HFFc6 (cell line): ENCODE results near the gene ADAD2. TPM values are rescaled to one million over a fixed set of nuclear protein-coding genes. Genes with fewer than 3 reads are reported as not detected.

ENCODE experiments used
- DNase-seq: peaks from one replicate; pipeline ENCODE4 v3.0.0-alpha.2; 2018
- H3K27ac Mint-ChIP-seq: 2 replicates; pipeline ENCODE4 v1.8.0; 2020; ENCODE audit warnings: mild to moderate bottlenecking, mixed read lengths
- H3K27me3 Mint-ChIP-seq: 2 replicates; pipeline ENCODE4 v1.8.0; 2021; ENCODE audit warnings: mild to moderate bottlenecking, moderate library complexity, mixed read lengths; ENCODE audit not compliant: insufficient read depth
- H3K36me3 Mint-ChIP-seq: 2 replicates; pipeline ENCODE4 v1.8.0; 2021; ENCODE audit warnings: low read depth, mixed read lengths
- H3K4me1 Mint-ChIP-seq: 2 replicates; pipeline ENCODE4 v1.8.0; 2020; ENCODE audit warnings: low read depth, mixed read lengths
- H3K4me3 Mint-ChIP-seq: 2 replicates; pipeline ENCODE4 v1.8.0; 2020; ENCODE audit warnings: mild to moderate bottlenecking, moderate library complexity, mixed read lengths
- H3K9me3 Mint-ChIP-seq: 2 replicates; pipeline ENCODE4 v1.8.0; 2020; ENCODE audit warnings: mild to moderate bottlenecking, mixed read lengths
- total RNA-seq, 6 experiments: library from RNA; stranded (reverse); fragmentation: NEBNext Ultra II Directional; extraction: Animal tissue kit (Norgen Biotek cat#: 25700); gene quantifications; 2 replicates in 1 of 6; 3 replicates in 5 of 6; pipeline ENCODE4 v1.2.3, GENCODE V29; 2021
- TF ChIP-seq, protein P1 (sequence below): fragments of 200-600 bp; sonication (generic); IDR thresholded peaks from 2 replicates; pipeline ENCODE4 v1.5.0; 2021; ENCODE audit warnings: antibody characterized with exemption, mild to moderate bottlenecking

Gene ADAD2
- total RNA-seq, 6 experiments from 2014 or later: not detected

GRCh38 chr16:84245956-84246678 lies 55.2 kb downstream of the ADAD2 start:
- Mint-ChIP-seq H3K4me1 (peaks cover 20% of the 10 kb centered on the region), H3K4me3 (no peak overlapping the region), H3K27me3 (peaks cover 27% of the 10 kb centered on the region), H3K36me3 (no peaks in the 10 kb centered on the region), H3K27ac (no peak overlapping the region), H3K9me3 (no peaks in the 10 kb centered on the region)
- TF ChIP-seq, protein P1, sequence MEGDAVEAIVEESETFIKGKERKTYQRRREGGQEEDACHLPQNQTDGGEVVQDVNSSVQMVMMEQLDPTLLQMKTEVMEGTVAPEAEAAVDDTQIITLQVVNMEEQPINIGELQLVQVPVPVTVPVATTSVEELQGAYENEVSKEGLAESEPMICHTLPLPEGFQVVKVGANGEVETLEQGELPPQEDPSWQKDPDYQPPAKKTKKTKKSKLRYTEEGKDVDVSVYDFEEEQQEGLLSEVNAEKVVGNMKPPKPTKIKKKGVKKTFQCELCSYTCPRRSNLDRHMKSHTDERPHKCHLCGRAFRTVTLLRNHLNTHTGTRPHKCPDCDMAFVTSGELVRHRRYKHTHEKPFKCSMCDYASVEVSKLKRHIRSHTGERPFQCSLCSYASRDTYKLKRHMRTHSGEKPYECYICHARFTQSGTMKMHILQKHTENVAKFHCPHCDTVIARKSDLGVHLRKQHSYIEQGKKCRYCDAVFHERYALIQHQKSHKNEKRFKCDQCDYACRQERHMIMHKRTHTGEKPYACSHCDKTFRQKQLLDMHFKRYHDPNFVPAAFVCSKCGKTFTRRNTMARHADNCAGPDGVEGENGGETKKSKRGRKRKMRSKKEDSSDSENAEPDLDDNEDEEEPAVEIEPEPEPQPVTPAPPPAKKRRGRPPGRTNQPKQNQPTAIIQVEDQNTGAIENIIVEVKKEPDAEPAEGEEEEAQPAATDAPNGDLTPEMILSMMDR: no peak
- DNase-seq: no peak

DNA sequence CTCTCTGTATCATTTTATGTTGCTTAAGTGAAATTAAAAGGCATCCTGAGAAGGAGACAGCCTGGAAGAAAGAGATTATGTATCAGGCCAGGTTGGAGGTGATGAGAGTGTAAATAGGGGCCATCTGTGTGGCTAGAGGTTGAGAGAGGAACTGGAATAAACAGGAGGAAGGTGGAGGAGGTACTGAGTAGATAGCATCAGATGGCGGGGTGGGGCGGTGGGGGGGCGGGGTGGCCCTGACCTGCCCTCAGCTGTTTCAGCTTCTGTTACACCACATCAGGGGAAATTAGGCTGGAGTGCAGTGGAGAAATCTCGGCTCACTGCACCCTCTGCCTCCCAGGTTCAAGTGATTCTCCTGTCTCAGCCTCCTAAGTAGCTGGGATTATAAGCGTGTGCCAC lies 55.7 kb downstream of the ADAD2 start:
- Mint-ChIP-seq H3K4me3 (no peak overlapping the region), H3K9me3 (no peaks in the 10 kb centered on the region), H3K27ac (no peak overlapping the region), H3K4me1 (peaks cover 20% of the 10 kb centered on the region), H3K36me3 (no peaks in the 10 kb centered on the region), H3K27me3 (peaks cover 21% of the 10 kb centered on the region)
- no peak for DNase-seq
- TF ChIP-seq, protein P1: no peak

Other genes with a start within 250 kb of the ADAD2 start
- gene OSGIN1, start 237.9 kb upstream of the ADAD2 start, total RNA-seq: 1 to 10 TPM; 3.9 to 8.6 (median 7.7) TPM
- under 1 TPM in 1 of 6 experiments, not detected in 5; 0.40 TPM for gene NECAB2, start 222.9 kb upstream of the ADAD2 start, total RNA-seq
- gene SLC38A8, start 148.4 kb upstream of the ADAD2 start, total RNA-seq: not detected
- 100 to 1,000 TPM in 4 of 6 experiments, 10 to 100 TPM in 2; 96.6 to 123 (median 102) TPM for gene MBTPS1, start 74.2 kb upstream of the ADAD2 start, total RNA-seq
- gene HSDL1, start 46.0 kb upstream of the ADAD2 start, total RNA-seq: 10 to 100 TPM; 14.8 to 18.8 (median 17.2) TPM
- not detected for gene DNAAF1, start 45.8 kb upstream of the ADAD2 start, total RNA-seq
- gene TAF1C, start 4.1 kb upstream of the ADAD2 start, total RNA-seq: 10 to 100 TPM; 22.0 to 30.4 (median 25.7) TPM
- not detected for gene KCNG4, start 48.9 kb downstream of the ADAD2 start, total RNA-seq
- gene WFDC1, start 103.7 kb downstream of the ADAD2 start, total RNA-seq: 10 to 100 TPM in 2 of 6 experiments, 1 to 10 TPM in 4; 2.4 to 34.5 (median 2.8) TPM
- gene ATP2C2, start 177.4 kb downstream of the ADAD2 start, total RNA-seq: not detected